DND-41 (cell line): Measurements from ENCODE around the gene PM20D2.

ENCODE experiments used
- CTCF ChIP-seq: IDR thresholded peaks from 2 replicates; pipeline ENCODE4 v1.5.1; 2012; ENCODE audit warnings: borderline replicate concordance, low read length, moderate library complexity, mild to moderate bottlenecking; ENCODE audit not compliant: poor library complexity, severe bottlenecking; ENCODE audit errors: extremely low read depth
- EZH2 ChIP-seq: IDR thresholded peaks from 3 replicates; pipeline ENCODE4 v1.6.1; 2012; ENCODE audit warnings: borderline replicate concordance, low read depth, mild to moderate bottlenecking, moderate library complexity, low read length, inconsistent platforms; ENCODE audit not compliant: severe bottlenecking

GRCh38 chr6:89200706-89201215 is 54.9 kb downstream of the PM20D2 start:
- TF ChIP-seq CTCF (no peak), EZH2 (no peak)
